ENCODE results near the gene C1QTNF9. TPM values are rescaled to one million over a fixed set of nuclear protein-coding genes. Genes with fewer than 3 reads are reported as not detected.
"Not testable (repeated sequence)": the region's sequence is repeated elsewhere in the genome, so short reads cannot be mapped to it uniquely, and the experiment has no call there.

Gene C1QTNF9
- total RNA-seq, 2 donors from 2014 or later: 0.45 TPM; not detected in 1

- no peak for DNase-seq
- ATAC-seq: no peak
- intact Hi-C loops (cut with DNase I, micrococcal nuclease): loop anchor here in 1 of 2 donors (10.0 kb wide), 1 partner anchor 1417 kb away; no protein-coding TSS in a partner anchor
Measured at GRCh38 chr13:24351423-24351822, 42.0 kb downstream of the C1QTNF9 start.

- intact Hi-C loops (cut with DNase I, micrococcal nuclease): loop anchor here in 1 of 2 donors (10.0 kb wide), 1 partner anchor 1419 kb away; no protein-coding TSS in a partner anchor
- DNase-seq (no peak), ATAC-seq (no peak)
Measured at GRCh38 chr13:24353736-24354135, 44.4 kb downstream of the C1QTNF9 start.

- ATAC-seq: no peak
- no peak for DNase-seq
- intact Hi-C loops (cut with DNase I, micrococcal nuclease): loop anchor here in 1 of 2 donors (10.0 kb wide), 1 partner anchor 1420 kb away; no protein-coding TSS in a partner anchor
Measured at GRCh38 chr13:24355103-24355502, 45.7 kb downstream of the C1QTNF9 start.

- no peak for DNase-seq
- ATAC-seq: no peak
- intact Hi-C loops (cut with DNase I, micrococcal nuclease): loop anchor here in 1 of 2 donors (10.0 kb wide), 1 partner anchor 1421 kb away; no protein-coding TSS in a partner anchor
Measured at GRCh38 chr13:24356270-24356669, 46.9 kb downstream of the C1QTNF9 start.

GRCh38 chr13:24356837-24357236 is 47.5 kb downstream of the C1QTNF9 start:
- intact Hi-C loops (cut with DNase I, micrococcal nuclease): loop anchor here in 1 of 2 donors (10.0 kb wide), 1 partner anchor 1422 kb away; no protein-coding TSS in a partner anchor
- no peak for DNase-seq
- ATAC-seq: no peak

- ATAC-seq: no peak
- intact Hi-C loops (cut with DNase I, micrococcal nuclease): loop anchor here in 1 of 2 donors (10.0 kb wide), 1 partner anchor 1423 kb away; no protein-coding TSS in a partner anchor
Measured at GRCh38 chr13:24357756-24358155, 48.4 kb downstream of the C1QTNF9 start.

GRCh38 chr13:24358836-24359235 is 49.5 kb downstream of the C1QTNF9 start:
- DNase-seq, ATAC-seq: not testable (repeated sequence)
- intact Hi-C loops (cut with DNase I, micrococcal nuclease): loop anchor here in 1 of 2 donors (10.0 kb wide), 1 partner anchor 1424 kb away; no protein-coding TSS in a partner anchor

More at GRCh38 chr13:24357756-24358155, 48.4 kb downstream of the C1QTNF9 start:
- DNase-seq: no peak

GRCh38 chr13:24359252-24359651 is 49.9 kb downstream of the C1QTNF9 start:
- intact Hi-C loops (cut with DNase I, micrococcal nuclease): loop anchor here in 1 of 2 donors (10.0 kb wide), 1 partner anchor 1424 kb away; no protein-coding TSS in a partner anchor
- not testable (repeated sequence) for DNase-seq, ATAC-seq

- DNase-seq (no peak), ATAC-seq (no peak)
- intact Hi-C loops (cut with DNase I, micrococcal nuclease): loop anchor here in 1 of 2 donors (10.0 kb wide), 1 partner anchor 1415 kb away; no protein-coding TSS in a partner anchor
Measured at GRCh38 chr13:24360106-24360505, 50.7 kb downstream of the C1QTNF9 start.

- intact Hi-C loops (cut with DNase I, micrococcal nuclease): loop anchor here in 1 of 2 donors (10.0 kb wide), 1 partner anchor 1416 kb away; no protein-coding TSS in a partner anchor
- DNase-seq: peak in 1 of 2 donors; percentile 47
- ATAC-seq: peak; percentile 93
Measured at GRCh38 chr13:24361113-24361512, 51.7 kb downstream of the C1QTNF9 start.

GRCh38 chr13:24361852-24362366 is 52.5 kb downstream of the C1QTNF9 start:
- no peak for ATAC-seq
- DNase-seq: no peak
- intact Hi-C loops (cut with DNase I, micrococcal nuclease): loop anchor here in 1 of 2 donors (10.0 kb wide), 1 partner anchor 1417 kb away; no protein-coding TSS in a partner anchor

GRCh38 chr13:24362435-24362952 is 53.1 kb downstream of the C1QTNF9 start:
- intact Hi-C loops (cut with DNase I, micrococcal nuclease): loop anchor here in 1 of 2 donors (10.0 kb wide), 1 partner anchor 1418 kb away; no protein-coding TSS in a partner anchor
- no peak for ATAC-seq

GRCh38 chr13:24365191-24365590 is 55.8 kb downstream of the C1QTNF9 start:
- DNase-seq: no peak
- ATAC-seq: no peak
- intact Hi-C loops (cut with DNase I, micrococcal nuclease): loop anchor here in 1 of 2 donors (10.0 kb wide), 1 partner anchor 1420 kb away; no protein-coding TSS in a partner anchor

More at GRCh38 chr13:24362435-24362952, 53.1 kb downstream of the C1QTNF9 start:
- no peak for DNase-seq

- intact Hi-C loops (cut with DNase I, micrococcal nuclease): loop anchor here in 1 of 2 donors (10.0 kb wide), 1 partner anchor 1422 kb away; no protein-coding TSS in a partner anchor
Measured at GRCh38 chr13:24366315-24366714, 56.9 kb downstream of the C1QTNF9 start.

GRCh38 chr13:24371273-24371672 is 61.9 kb downstream of the C1QTNF9 start:
- ATAC-seq; intact Hi-C loops (cut with DNase I, micrococcal nuclease); DNase-seq: not testable (repeated sequence)

More at GRCh38 chr13:24366315-24366714, 56.9 kb downstream of the C1QTNF9 start:
- DNase-seq, ATAC-seq: not testable (repeated sequence)

Other genes starting within 250 kb of the C1QTNF9 start
- gene SPATA13, start 148.9 kb upstream of the C1QTNF9 start, total RNA-seq: 10 to 100 TPM; 36.5 to 37.3 TPM
- gene PARP4, start 203.2 kb downstream of the C1QTNF9 start, total RNA-seq: 100 to 1,000 TPM; 129 to 137 TPM